Type B pancreatic cell (in vitro differentiated cells): ENCODE results near the gene JAK2. TPM values are rescaled to one million over a fixed set of nuclear protein-coding genes. Genes with fewer than 3 reads are reported as not detected.

ENCODE experiments used
- DNase-seq: peaks from one replicate; pipeline ENCODE4 v3.0.0; 2021; ENCODE audit warnings: mixed read lengths; ENCODE audit not compliant: unreplicated experiment; ENCODE audit errors: extremely low spot score
- H3K27ac Mint-ChIP-seq: 2 replicates; pipeline ENCODE4 v1.8.0; 2021; ENCODE audit warnings: mild to moderate bottlenecking, mixed read lengths
- H3K27me3 Mint-ChIP-seq: 2 replicates; pipeline ENCODE4 v1.8.0; 2021; ENCODE audit warnings: mixed read lengths
- H3K36me3 Mint-ChIP-seq: 2 replicates; pipeline ENCODE4 v1.8.0; 2021; ENCODE audit warnings: mixed read lengths
- H3K4me1 Mint-ChIP-seq: one replicate; pipeline ENCODE4 v1.8.0; 2021; ENCODE audit warnings: mixed read lengths; ENCODE audit not compliant: unreplicated experiment
- H3K4me3 Mint-ChIP-seq: 2 replicates; pipeline ENCODE4 v1.8.0; 2021; ENCODE audit warnings: mild to moderate bottlenecking, mixed read lengths
- H3K9me3 Mint-ChIP-seq: 2 replicates; pipeline ENCODE4 v1.8.0; 2021; ENCODE audit warnings: mixed read lengths
- total RNA-seq: library from RNA; stranded (reverse); gene quantifications from 2 replicates; pipeline ENCODE4 v1.2.1, GENCODE V29; 2021; ENCODE audit warnings: low replicate concordance
- TF ChIP-seq, protein P1 (sequence below): fragments of 200-600 bp; sonication (generic); conservative IDR thresholded peaks from 2 replicates; pipeline ENCODE4 v1.5.0; 2021; ENCODE audit warnings: antibody characterized with exemption, mild to moderate bottlenecking

The JAK2 gene
- total RNA-seq, 1 donor from 2014 or later: 8.4 TPM

DNA sequence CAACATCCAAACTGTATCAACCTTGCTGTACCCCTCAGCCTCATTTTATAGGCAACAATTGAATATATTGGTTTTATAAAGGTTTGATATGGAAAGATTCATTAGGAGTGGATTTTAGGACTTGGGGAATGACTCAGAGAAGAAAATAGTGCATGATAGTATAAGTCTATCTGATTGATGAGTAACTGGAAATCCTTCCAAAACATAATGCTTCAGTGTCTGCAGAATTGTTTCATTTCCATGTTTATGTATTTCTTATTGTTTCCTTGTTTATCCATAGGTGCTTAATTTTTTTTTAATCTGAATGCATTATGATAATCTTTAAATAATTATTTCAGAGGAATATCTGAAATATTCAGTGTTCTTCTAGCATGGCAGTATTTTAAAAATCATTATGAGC, 12.6 kb downstream of the JAK2 start:
- H3K27ac Mint-ChIP-seq: no peak overlapping the region
- no peaks in the 10 kb centered on the region for H3K4me1 Mint-ChIP-seq
- TF ChIP-seq, protein P1, sequence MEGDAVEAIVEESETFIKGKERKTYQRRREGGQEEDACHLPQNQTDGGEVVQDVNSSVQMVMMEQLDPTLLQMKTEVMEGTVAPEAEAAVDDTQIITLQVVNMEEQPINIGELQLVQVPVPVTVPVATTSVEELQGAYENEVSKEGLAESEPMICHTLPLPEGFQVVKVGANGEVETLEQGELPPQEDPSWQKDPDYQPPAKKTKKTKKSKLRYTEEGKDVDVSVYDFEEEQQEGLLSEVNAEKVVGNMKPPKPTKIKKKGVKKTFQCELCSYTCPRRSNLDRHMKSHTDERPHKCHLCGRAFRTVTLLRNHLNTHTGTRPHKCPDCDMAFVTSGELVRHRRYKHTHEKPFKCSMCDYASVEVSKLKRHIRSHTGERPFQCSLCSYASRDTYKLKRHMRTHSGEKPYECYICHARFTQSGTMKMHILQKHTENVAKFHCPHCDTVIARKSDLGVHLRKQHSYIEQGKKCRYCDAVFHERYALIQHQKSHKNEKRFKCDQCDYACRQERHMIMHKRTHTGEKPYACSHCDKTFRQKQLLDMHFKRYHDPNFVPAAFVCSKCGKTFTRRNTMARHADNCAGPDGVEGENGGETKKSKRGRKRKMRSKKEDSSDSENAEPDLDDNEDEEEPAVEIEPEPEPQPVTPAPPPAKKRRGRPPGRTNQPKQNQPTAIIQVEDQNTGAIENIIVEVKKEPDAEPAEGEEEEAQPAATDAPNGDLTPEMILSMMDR: no peak
- no peaks in the 10 kb centered on the region for H3K9me3 Mint-ChIP-seq
- no peak overlapping the region for H3K4me3 Mint-ChIP-seq
- H3K36me3 Mint-ChIP-seq: peaks cover 10% of the 10 kb centered on the region
- DNase-seq: no peak
- H3K27me3 Mint-ChIP-seq: no peaks in the 10 kb centered on the region

DNA sequence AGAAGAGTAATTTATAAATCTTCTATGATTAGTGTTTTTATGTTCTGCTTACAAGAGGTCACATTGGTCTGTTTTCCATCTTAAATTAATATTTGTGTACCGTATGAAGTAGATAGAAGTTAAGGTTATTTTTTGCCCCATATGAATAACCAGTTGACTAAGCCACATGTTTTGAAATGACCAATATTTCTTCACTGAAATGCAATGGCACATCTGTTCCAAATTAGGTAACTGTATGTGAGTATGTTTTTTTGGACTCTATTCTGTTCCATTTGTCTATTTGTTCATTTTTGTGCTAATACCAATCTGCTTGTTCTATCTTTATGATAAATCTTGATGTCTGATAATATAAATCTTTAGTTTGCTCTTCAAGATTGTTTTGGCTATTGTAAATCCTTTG, 17.7 kb downstream of the JAK2 start:
- TF ChIP-seq, protein P1: no peak
- Mint-ChIP-seq H3K27ac (no peak overlapping the region), H3K4me3 (no peak overlapping the region), H3K4me1 (no peaks in the 10 kb centered on the region), H3K9me3 (peaks cover 4% of the 10 kb centered on the region), H3K27me3 (no peaks in the 10 kb centered on the region), H3K36me3 (peaks cover 10% of the 10 kb centered on the region)
- DNase-seq: no peak

DNA sequence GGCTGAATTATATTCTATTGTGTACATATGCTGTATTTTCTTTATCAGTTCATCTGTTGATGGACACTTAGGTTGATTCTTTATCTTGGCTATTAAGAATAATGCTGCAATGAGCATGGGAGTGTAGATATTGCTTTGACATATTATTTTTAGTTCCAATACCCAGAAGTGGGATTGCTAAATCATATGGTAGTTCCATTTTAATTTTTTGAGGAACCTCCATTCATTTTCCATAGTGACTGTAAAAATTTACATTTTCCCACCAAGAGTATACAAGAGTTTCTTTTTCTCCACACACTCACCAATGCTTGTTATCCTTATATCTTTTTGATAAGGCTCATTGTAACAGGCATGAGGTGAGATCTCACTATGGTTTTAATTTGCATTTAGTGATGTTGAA, 19.4 kb downstream of the JAK2 start:
- DNase-seq: no peak
- peaks cover 4% of the 10 kb centered on the region for H3K9me3 Mint-ChIP-seq

DNA sequence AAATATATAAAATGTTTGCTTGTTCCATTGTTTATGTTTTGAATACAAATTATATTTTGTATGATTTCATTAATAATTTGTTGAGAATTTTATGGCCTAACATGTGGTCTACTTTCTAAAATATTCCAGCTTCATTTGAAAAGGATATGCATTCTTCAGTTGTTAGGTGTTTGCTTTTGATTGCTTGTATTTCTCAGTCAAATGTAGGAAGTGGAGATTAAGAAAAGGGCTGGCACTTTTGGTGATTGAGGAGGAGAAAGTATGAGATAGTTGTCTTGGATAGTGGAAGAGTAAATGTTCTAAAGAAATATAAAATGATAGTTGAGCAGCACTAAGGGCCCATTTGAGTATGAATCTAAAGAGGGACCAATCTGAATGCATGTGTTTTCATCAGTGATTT, 23.1 kb downstream of the JAK2 start:
- TF ChIP-seq, protein P1: no peak
- DNase-seq: no peak
- H3K27me3 Mint-ChIP-seq: no peaks in the 10 kb centered on the region
- no peak overlapping the region for H3K27ac Mint-ChIP-seq
- H3K4me1 Mint-ChIP-seq: no peaks in the 10 kb centered on the region
- H3K4me3 Mint-ChIP-seq: no peak overlapping the region
- H3K36me3 Mint-ChIP-seq: peaks cover 10% of the 10 kb centered on the region
- H3K9me3 Mint-ChIP-seq: peaks cover 4% of the 10 kb centered on the region

More for the DNA sequence above, 19.4 kb downstream of the JAK2 start:
- H3K27ac Mint-ChIP-seq: no peak overlapping the region
- H3K4me1 Mint-ChIP-seq: no peaks in the 10 kb centered on the region
- peaks cover 10% of the 10 kb centered on the region for H3K36me3 Mint-ChIP-seq
- TF ChIP-seq, protein P1: no peak
- H3K27me3 Mint-ChIP-seq: no peaks in the 10 kb centered on the region
- H3K4me3 Mint-ChIP-seq: no peak overlapping the region

DNA sequence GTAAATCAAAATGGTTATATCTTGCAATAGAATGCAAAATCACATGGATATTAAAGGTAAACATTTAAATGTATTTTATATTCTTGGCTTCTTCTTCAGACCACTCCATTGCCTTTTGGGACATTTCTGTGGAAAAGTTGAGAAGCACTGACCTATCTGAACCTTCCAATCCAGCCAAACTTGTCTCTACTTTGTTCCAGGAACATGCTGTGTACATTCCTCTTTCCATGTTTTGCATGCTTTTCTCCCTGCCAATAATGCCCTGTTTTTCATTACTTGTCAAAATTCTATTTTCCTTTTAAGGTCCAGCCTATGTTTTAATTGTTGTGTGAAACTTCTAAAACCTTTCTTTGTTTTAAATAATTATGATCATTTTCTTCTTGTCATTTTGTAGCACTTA, 28.3 kb downstream of the JAK2 start:
- no peak for DNase-seq
- Mint-ChIP-seq H3K27ac (no peak overlapping the region), H3K27me3 (no peaks in the 10 kb centered on the region), H3K9me3 (peaks cover 5% of the 10 kb centered on the region), H3K4me1 (no peaks in the 10 kb centered on the region), H3K4me3 (no peak overlapping the region), H3K36me3 (peaks cover 3% of the 10 kb centered on the region)
- TF ChIP-seq, protein P1: no peak

DNA sequence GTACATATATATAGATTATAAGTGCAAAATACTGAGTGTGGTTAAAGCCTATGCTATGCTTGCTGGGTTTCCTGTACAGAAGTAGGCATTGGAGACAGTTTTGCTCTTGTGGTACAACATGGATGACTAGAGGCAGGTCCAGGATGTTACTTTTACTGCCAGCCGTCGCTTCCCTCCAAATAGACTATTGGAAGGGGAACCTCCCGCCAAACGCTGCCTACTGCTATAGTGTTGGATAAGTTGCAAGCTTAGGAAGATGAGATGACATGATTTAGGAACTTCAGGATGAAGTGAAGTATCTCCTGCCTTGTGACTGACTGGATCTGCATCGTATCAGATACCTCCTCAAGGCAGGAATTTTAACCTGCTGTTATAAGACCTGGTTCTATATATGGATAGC, 30.9 kb downstream of the JAK2 start:
- no peak for DNase-seq
- Mint-ChIP-seq H3K27ac (no peak overlapping the region), H3K4me3 (no peak overlapping the region), H3K9me3 (peaks cover 13% of the 10 kb centered on the region), H3K36me3 (peaks cover 12% of the 10 kb centered on the region), H3K4me1 (no peaks in the 10 kb centered on the region), H3K27me3 (no peaks in the 10 kb centered on the region)
- TF ChIP-seq, protein P1: no peak
